ENCODE measurements around the gene PLEKHG5.

The PLEKHG5 gene

GRCh38 chr1:6509919-6510291, 18.4 kb upstream of the PLEKHG5 start:
- no peaks in the 10 kb centered on the region for H3K27me3 ChIP-seq (ENCODE audit: low read depth, low read length)
- H3K9me3 ChIP-seq (ENCODE audit: control insufficient read depth in 1 of 2, low read length in 2 of 2): no peaks in the 10 kb centered on the region
- no peaks in the 10 kb centered on the region for H3K36me3 ChIP-seq (ENCODE audit: control insufficient read depth in 1 of 2, insufficient read depth in 2 of 2, low read length in 2 of 2)
- no peak overlapping the region for H3K4me3 ChIP-seq (ENCODE audit: low read depth in 1 of 2, low read length in 2 of 2)
- H3K4me1 ChIP-seq (ENCODE audit: control insufficient read depth in 1 of 2, insufficient read depth in 2 of 2, low read length in 2 of 2): no peaks in the 10 kb centered on the region
- H3K27ac ChIP-seq (ENCODE audit: low read length): no peak overlapping the region

- Histone ChIP-seq H3K9me3 (ENCODE audit: control insufficient read depth in 1 of 2, low read length in 2 of 2) (no peaks in the 10 kb centered on the region), H3K27me3 (ENCODE audit: low read depth, low read length) (no peaks in the 10 kb centered on the region), H3K36me3 (ENCODE audit: control insufficient read depth in 1 of 2, insufficient read depth in 2 of 2, low read length in 2 of 2) (no peaks in the 10 kb centered on the region), H3K4me1 (ENCODE audit: control insufficient read depth in 1 of 2, insufficient read depth in 2 of 2, low read length in 2 of 2) (no peaks in the 10 kb centered on the region), H3K27ac (ENCODE audit: low read length) (no peak overlapping the region), H3K4me3 (ENCODE audit: low read depth in 1 of 2, low read length in 2 of 2) (no peak overlapping the region)
Measured at GRCh38 chr1:6509220-6509918, 17.9 kb upstream of the PLEKHG5 start.

GRCh38 chr1:6508816-6509189, 17.3 kb upstream of the PLEKHG5 start:
- H3K9me3 ChIP-seq (ENCODE audit: control insufficient read depth in 1 of 2, low read length in 2 of 2): no peaks in the 10 kb centered on the region
- no peaks in the 10 kb centered on the region for H3K4me1 ChIP-seq (ENCODE audit: control insufficient read depth in 1 of 2, insufficient read depth in 2 of 2, low read length in 2 of 2)
- H3K27me3 ChIP-seq (ENCODE audit: low read depth, low read length): no peaks in the 10 kb centered on the region
- no peak overlapping the region for H3K4me3 ChIP-seq (ENCODE audit: low read depth in 1 of 2, low read length in 2 of 2)
- H3K36me3 ChIP-seq (ENCODE audit: control insufficient read depth in 1 of 2, insufficient read depth in 2 of 2, low read length in 2 of 2): no peaks in the 10 kb centered on the region
- no peak overlapping the region for H3K27ac ChIP-seq (ENCODE audit: low read length)

GRCh38 chr1:6508154-6508815, 16.8 kb upstream of the PLEKHG5 start:
- no peaks in the 10 kb centered on the region for H3K9me3 ChIP-seq (ENCODE audit: control insufficient read depth in 1 of 2, low read length in 2 of 2)
- H3K36me3 ChIP-seq (ENCODE audit: control insufficient read depth in 1 of 2, insufficient read depth in 2 of 2, low read length in 2 of 2): no peaks in the 10 kb centered on the region
- no peaks in the 10 kb centered on the region for H3K27me3 ChIP-seq (ENCODE audit: low read depth, low read length)
- no peak overlapping the region for H3K27ac ChIP-seq (ENCODE audit: low read length)
- H3K4me3 ChIP-seq (ENCODE audit: low read depth in 1 of 2, low read length in 2 of 2): no peak overlapping the region
- H3K4me1 ChIP-seq (ENCODE audit: control insufficient read depth in 1 of 2, insufficient read depth in 2 of 2, low read length in 2 of 2): no peaks in the 10 kb centered on the region

GRCh38 chr1:6507461-6507911, 16.0 kb upstream of the PLEKHG5 start:
- no peaks in the 10 kb centered on the region for H3K36me3 ChIP-seq (ENCODE audit: control insufficient read depth in 1 of 2, insufficient read depth in 2 of 2, low read length in 2 of 2)

GRCh38 chr1:6507037-6507428, 15.6 kb upstream of the PLEKHG5 start:
- no peak overlapping the region for H3K27ac ChIP-seq (ENCODE audit: low read length)
- no peaks in the 10 kb centered on the region for H3K36me3 ChIP-seq (ENCODE audit: control insufficient read depth in 1 of 2, insufficient read depth in 2 of 2, low read length in 2 of 2)
- H3K9me3 ChIP-seq (ENCODE audit: control insufficient read depth in 1 of 2, low read length in 2 of 2): no peaks in the 10 kb centered on the region
- H3K4me1 ChIP-seq (ENCODE audit: control insufficient read depth in 1 of 2, insufficient read depth in 2 of 2, low read length in 2 of 2): peaks cover 0 to 6% of the 10 kb centered on the region in 2 donors
- no peak overlapping the region for H3K4me3 ChIP-seq (ENCODE audit: low read depth in 1 of 2, low read length in 2 of 2)
- no peaks in the 10 kb centered on the region for H3K27me3 ChIP-seq (ENCODE audit: low read depth, low read length)

More at GRCh38 chr1:6507461-6507911, 16.0 kb upstream of the PLEKHG5 start:
- H3K9me3 ChIP-seq (ENCODE audit: control insufficient read depth in 1 of 2, low read length in 2 of 2): no peaks in the 10 kb centered on the region
- no peaks in the 10 kb centered on the region for H3K27me3 ChIP-seq (ENCODE audit: low read depth, low read length)
- no peak overlapping the region for H3K4me3 ChIP-seq (ENCODE audit: low read depth in 1 of 2, low read length in 2 of 2)
- H3K4me1 ChIP-seq (ENCODE audit: control insufficient read depth in 1 of 2, insufficient read depth in 2 of 2, low read length in 2 of 2): peaks cover 0 to 2% of the 10 kb centered on the region in 2 donors
- H3K27ac ChIP-seq (ENCODE audit: low read length): no peak overlapping the region

GRCh38 chr1:6506210-6507036, 15.0 kb upstream of the PLEKHG5 start:
- H3K27ac ChIP-seq (ENCODE audit: low read length): no peak overlapping the region
- H3K9me3 ChIP-seq (ENCODE audit: control insufficient read depth in 1 of 2, low read length in 2 of 2): no peaks in the 10 kb centered on the region
- no peak overlapping the region for H3K4me3 ChIP-seq (ENCODE audit: low read depth in 1 of 2, low read length in 2 of 2)
- H3K4me1 ChIP-seq (ENCODE audit: control insufficient read depth in 1 of 2, insufficient read depth in 2 of 2, low read length in 2 of 2): peaks cover 0 to 10% of the 10 kb centered on the region in 2 donors
- H3K36me3 ChIP-seq (ENCODE audit: control insufficient read depth in 1 of 2, insufficient read depth in 2 of 2, low read length in 2 of 2): no peaks in the 10 kb centered on the region
- H3K27me3 ChIP-seq (ENCODE audit: low read depth, low read length): no peaks in the 10 kb centered on the region

GRCh38 chr1:6505367-6506209, 14.1 kb upstream of the PLEKHG5 start:
- Histone ChIP-seq H3K4me1 (ENCODE audit: control insufficient read depth in 1 of 2, insufficient read depth in 2 of 2, low read length in 2 of 2) (peaks cover 0 to 10% of the 10 kb centered on the region in 2 donors), H3K27ac (ENCODE audit: low read length) (no peak overlapping the region), H3K9me3 (ENCODE audit: control insufficient read depth in 1 of 2, low read length in 2 of 2) (no peaks in the 10 kb centered on the region), H3K36me3 (ENCODE audit: control insufficient read depth in 1 of 2, insufficient read depth in 2 of 2, low read length in 2 of 2) (no peaks in the 10 kb centered on the region), H3K4me3 (ENCODE audit: low read depth in 1 of 2, low read length in 2 of 2) (no peak overlapping the region), H3K27me3 (ENCODE audit: low read depth, low read length) (no peaks in the 10 kb centered on the region)

- Histone ChIP-seq H3K4me1 (ENCODE audit: control insufficient read depth in 1 of 2, insufficient read depth in 2 of 2, low read length in 2 of 2) (peaks cover 0 to 10% of the 10 kb centered on the region in 2 donors), H3K27me3 (ENCODE audit: low read depth, low read length) (no peaks in the 10 kb centered on the region), H3K36me3 (ENCODE audit: control insufficient read depth in 1 of 2, insufficient read depth in 2 of 2, low read length in 2 of 2) (no peaks in the 10 kb centered on the region), H3K4me3 (ENCODE audit: low read depth in 1 of 2, low read length in 2 of 2) (no peak overlapping the region), H3K27ac (ENCODE audit: low read length) (no peak overlapping the region), H3K9me3 (ENCODE audit: control insufficient read depth in 1 of 2, low read length in 2 of 2) (no peaks in the 10 kb centered on the region)
Measured at GRCh38 chr1:6504887-6505286, 13.4 kb upstream of the PLEKHG5 start.

GRCh38 chr1:6503884-6504602, 12.6 kb upstream of the PLEKHG5 start:
- Histone ChIP-seq H3K27ac (ENCODE audit: low read length) (no peak overlapping the region), H3K4me1 (ENCODE audit: control insufficient read depth in 1 of 2, insufficient read depth in 2 of 2, low read length in 2 of 2) (peaks cover 0 to 10% of the 10 kb centered on the region in 2 donors), H3K36me3 (ENCODE audit: control insufficient read depth in 1 of 2, insufficient read depth in 2 of 2, low read length in 2 of 2) (no peaks in the 10 kb centered on the region), H3K9me3 (ENCODE audit: control insufficient read depth in 1 of 2, low read length in 2 of 2) (no peaks in the 10 kb centered on the region), H3K27me3 (ENCODE audit: low read depth, low read length) (no peaks in the 10 kb centered on the region), H3K4me3 (ENCODE audit: low read depth in 1 of 2, low read length in 2 of 2) (no peak overlapping the region)
